Kidney (tissue), 14 donors: ENCODE measurements around the gene LMAN2L. TPM values are rescaled to one million over a fixed set of nuclear protein-coding genes. Genes with fewer than 3 reads are reported as not detected.

Source experiments
- DNase-seq, 5 donors: peaks; one replicate each; pipeline ENCODE4 v3.0.0-alpha.2; 2013 to 2020
- FAIRE-seq: peaks from 2 replicates; lab custom pipeline; 2012; peaks lifted over from hg19 to GRCh38; lab: Jason Lieb, UNC
- H3K27ac ChIP-seq, 2 donors: one replicate each; pipeline ENCODE4 v1.7.0; 2013; ENCODE audit warnings: low read depth in 2 of 2, low read length in 2 of 2, inconsistent platforms in 1 of 2
- H3K27me3 ChIP-seq: one replicate; pipeline ENCODE4 v1.7.1; 2013; ENCODE audit warnings: low read length, inconsistent platforms; ENCODE audit not compliant: control insufficient read depth, insufficient read depth
- H3K36me3 ChIP-seq, 3 donors: one replicate each; pipeline versions ENCODE4 v1.7.0 to v1.7.1; 2013; ENCODE audit warnings: low read length in 3 of 3, control low read depth in 1 of 3, inconsistent platforms in 1 of 3; ENCODE audit not compliant: insufficient read depth in 3 of 3, control insufficient read depth in 2 of 3
- H3K4me1 ChIP-seq, 3 donors: one replicate each; pipeline versions ENCODE4 v1.7.0 to v1.7.1; 2013; ENCODE audit warnings: low read length in 3 of 3, inconsistent platforms in 1 of 3, low read depth in 1 of 3; ENCODE audit not compliant: control insufficient read depth in 2 of 3, insufficient read depth in 2 of 3
- H3K4me3 ChIP-seq, 3 donors: one replicate each; pipeline versions ENCODE4 v1.7.0 to v1.8.1; 2013; ENCODE audit warnings: low read length in 3 of 3, control low read depth in 1 of 3, inconsistent platforms in 1 of 3
- H3K9ac ChIP-seq, 3 donors: one replicate each; pipeline versions ENCODE4 v1.7.0 to v1.7.1; 2013; ENCODE audit warnings: low read length in 3 of 3, control low read depth in 1 of 3, inconsistent platforms in 1 of 3
- H3K9me3 ChIP-seq, 3 donors: one replicate each; pipeline versions ENCODE4 v1.7.0 to v1.7.1; 2013; ENCODE audit warnings: low read length in 3 of 3, control low read depth in 1 of 3, inconsistent platforms in 1 of 3; ENCODE audit not compliant: control insufficient read depth in 2 of 3, insufficient read depth in 1 of 3
- intact Hi-C: fragments of 100-400 bp; cut with DNase I; formaldehyde crosslinking; loops from one replicate; pipeline ENCODE4 v1.11.1; 2022
- polyA plus RNA-seq: library from polyadenylated mRNA; stranded (reverse); fragments of 350-450 nt; fragmentation: Illumina TruSeq; extraction: RNeasy Lipid Tissue Mini Kit (QIAGEN cat#74804); gene quantifications from one replicate; pipeline ENCODE4 v1.2.3, GENCODE V29; 2014; ENCODE audit warnings: low read depth, low replicate concordance; ENCODE audit not compliant: insufficient read depth
- total RNA-seq: library from RNA; stranded (reverse); fragmentation: NEBNext Ultra II Directional; extraction: Animal tissue kit (Norgen Biotek cat#: 25700); gene quantifications from one replicate; pipeline ENCODE4 v1.2.1, GENCODE V29; 2021
- TF ChIP-seq, protein P1 (sequence below): IDR thresholded peaks from 3 replicates; pipeline ENCODE4 v1.5.1; 2012; ENCODE audit warnings: mild to moderate bottlenecking, moderate library complexity, borderline replicate concordance; ENCODE audit not compliant: insufficient read depth; ENCODE audit errors: extremely low read depth
- donor health status: control.
- donor health status: control.
- donor health status: control.
- donor health status: control.
- donor health status: control.
- donor health status: DM: yes; HTN: yes; CAD: no.
- donor health status: Normal renal cell carcinoma (clear cell type).

Gene LMAN2L
- total and polyA plus RNA-seq, 2 donors from 2014 or later, result 23.0 to 25.3 TPM

DNA sequence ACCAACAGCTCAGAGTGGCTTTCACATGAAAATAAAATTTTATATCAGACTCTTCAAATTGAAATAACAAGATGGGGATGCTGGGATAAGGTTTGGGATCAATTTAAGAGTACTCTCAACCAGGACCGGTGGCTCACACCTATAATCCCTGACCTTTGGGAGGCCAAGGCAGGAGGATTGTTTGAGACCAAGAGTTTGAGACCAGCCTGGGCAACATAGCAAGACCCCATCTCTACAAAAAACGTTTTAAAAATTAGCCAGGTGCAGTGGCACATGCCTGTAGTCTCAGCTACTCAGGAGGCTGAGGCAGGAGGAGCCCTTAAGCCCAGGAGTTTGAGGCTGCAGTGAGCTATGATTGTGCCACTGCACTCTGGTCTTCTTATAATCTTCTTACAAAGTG is 2.6 kb downstream of the LMAN2L start:
- no peak overlapping the region for H3K9ac ChIP-seq
- FAIRE-seq, result no peak
- peaks cover 0 to 14% (median 8%) of the 10 kb centered on the region in 3 donors for H3K4me1 ChIP-seq
- H3K27ac ChIP-seq, result no peak overlapping the region
- peaks cover 3 to 28% (median 18%) of the 10 kb centered on the region in 3 donors for H3K36me3 ChIP-seq
- TF ChIP-seq, protein P1, sequence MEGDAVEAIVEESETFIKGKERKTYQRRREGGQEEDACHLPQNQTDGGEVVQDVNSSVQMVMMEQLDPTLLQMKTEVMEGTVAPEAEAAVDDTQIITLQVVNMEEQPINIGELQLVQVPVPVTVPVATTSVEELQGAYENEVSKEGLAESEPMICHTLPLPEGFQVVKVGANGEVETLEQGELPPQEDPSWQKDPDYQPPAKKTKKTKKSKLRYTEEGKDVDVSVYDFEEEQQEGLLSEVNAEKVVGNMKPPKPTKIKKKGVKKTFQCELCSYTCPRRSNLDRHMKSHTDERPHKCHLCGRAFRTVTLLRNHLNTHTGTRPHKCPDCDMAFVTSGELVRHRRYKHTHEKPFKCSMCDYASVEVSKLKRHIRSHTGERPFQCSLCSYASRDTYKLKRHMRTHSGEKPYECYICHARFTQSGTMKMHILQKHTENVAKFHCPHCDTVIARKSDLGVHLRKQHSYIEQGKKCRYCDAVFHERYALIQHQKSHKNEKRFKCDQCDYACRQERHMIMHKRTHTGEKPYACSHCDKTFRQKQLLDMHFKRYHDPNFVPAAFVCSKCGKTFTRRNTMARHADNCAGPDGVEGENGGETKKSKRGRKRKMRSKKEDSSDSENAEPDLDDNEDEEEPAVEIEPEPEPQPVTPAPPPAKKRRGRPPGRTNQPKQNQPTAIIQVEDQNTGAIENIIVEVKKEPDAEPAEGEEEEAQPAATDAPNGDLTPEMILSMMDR, result no peak
- no peaks in the 10 kb centered on the region for H3K27me3 ChIP-seq
- DNase-seq, result no peak
- H3K9me3 ChIP-seq, result no peaks in the 10 kb centered on the region
- no peak overlapping the region for H3K4me3 ChIP-seq
- intact Hi-C loops, result no loop called here

DNA sequence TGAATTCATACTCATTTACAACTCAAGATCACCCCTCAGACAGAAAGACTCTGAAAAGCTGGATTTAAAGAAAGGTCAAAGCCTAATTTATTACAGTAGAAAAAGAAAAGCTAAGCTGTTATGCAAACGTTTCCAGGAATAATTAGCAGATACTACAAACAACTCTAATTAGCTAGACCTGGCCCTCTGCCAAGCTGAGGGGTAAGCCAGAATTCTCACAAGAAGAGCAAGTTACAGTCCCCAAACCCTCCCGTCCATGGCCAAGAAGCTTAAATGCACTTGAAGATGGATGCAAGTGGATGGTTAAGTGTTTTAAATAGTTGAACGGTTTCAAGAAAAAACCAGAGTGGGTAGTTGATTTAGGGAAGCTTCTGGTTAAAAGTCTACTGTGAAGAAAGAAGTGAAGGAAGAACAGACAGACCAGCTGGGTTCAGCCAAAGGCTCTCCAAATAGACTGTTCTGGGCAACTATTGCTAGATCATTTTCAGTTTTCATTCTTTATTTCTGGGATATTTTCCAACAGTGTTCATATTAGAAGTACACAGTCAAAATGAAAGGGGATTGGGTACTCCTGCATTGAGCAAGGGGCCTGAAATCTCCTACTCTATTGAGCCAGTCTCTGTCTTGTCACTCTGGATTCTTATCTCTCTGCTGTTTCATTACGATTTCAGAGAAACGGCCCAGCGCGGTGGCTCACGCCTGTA is 4.8 kb downstream of the LMAN2L start:
- H3K9me3 ChIP-seq, result no peaks in the 10 kb centered on the region
- intact Hi-C loops, result no loop called here
- H3K27me3 ChIP-seq, result no peaks in the 10 kb centered on the region
- H3K27ac ChIP-seq, result peak overlapping the region in 1 of 2 donors; percentile 34
- no peak overlapping the region for H3K9ac ChIP-seq
- H3K36me3 ChIP-seq, result peaks cover 6 to 37% (median 29%) of the 10 kb centered on the region in 3 donors
- no peak overlapping the region for H3K4me3 ChIP-seq
- FAIRE-seq, result no peak
- peaks cover 0 to 14% (median 8%) of the 10 kb centered on the region in 3 donors for H3K4me1 ChIP-seq
- no peak for DNase-seq
- TF ChIP-seq, protein P1, result no peak

DNA sequence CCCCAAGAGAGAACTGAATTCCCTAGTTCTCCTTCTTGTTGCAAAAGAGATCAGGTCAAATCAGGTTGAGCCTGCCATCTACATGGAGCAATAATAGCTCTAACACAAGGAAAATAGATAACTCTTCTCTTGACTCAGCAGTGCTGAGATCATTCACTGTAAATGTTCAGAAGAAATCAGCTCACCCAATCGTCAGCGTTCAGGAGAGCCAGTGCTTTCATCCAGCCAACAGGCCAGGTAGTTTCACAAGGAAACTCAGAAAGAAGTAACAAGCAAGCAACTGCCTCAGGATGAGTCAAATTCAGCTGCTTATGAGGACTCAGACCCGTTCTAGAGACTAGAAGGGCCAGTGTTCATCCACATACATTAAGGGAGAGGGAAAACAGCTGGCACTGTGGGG is 5.9 kb downstream of the LMAN2L start:
- peaks cover 6 to 37% (median 29%) of the 10 kb centered on the region in 3 donors for H3K36me3 ChIP-seq
- no peaks in the 10 kb centered on the region for H3K9me3 ChIP-seq
- H3K9ac ChIP-seq, result no peak overlapping the region
- H3K27me3 ChIP-seq, result no peaks in the 10 kb centered on the region
- no peak overlapping the region for H3K27ac ChIP-seq
- DNase-seq (no peak), FAIRE-seq (no peak)
- TF ChIP-seq, protein P1, result no peak
- intact Hi-C loops, result no loop called here
- H3K4me3 ChIP-seq, result no peak overlapping the region
- H3K4me1 ChIP-seq, result peaks cover 0 to 10% (median 8%) of the 10 kb centered on the region in 3 donors
